ENCODE results near the gene ATP13A2.

The ATP13A2 gene

GRCh38 chr1:17011439-17012307 lies at the start of gene ATP13A2:
Gene ATP13A2 (minus strand): TSS chr1:17011928. CDS start chr1:17011738, 190 bp downstream.
- DNase-seq = peak; percentile 69

- no peak for DNase-seq
Measured at GRCh38 chr1:17061486-17061885, 49.8 kb upstream of the ATP13A2 start.

- peak; percentile 65 for DNase-seq
Measured at GRCh38 chr1:17060306-17060749, 48.6 kb upstream of the ATP13A2 start.

GRCh38 chr1:17059391-17060305 lies 47.9 kb upstream of the ATP13A2 start:
- peak; percentile 25 for DNase-seq

- no peak for DNase-seq
Measured at GRCh38 chr1:17056551-17056950, 44.8 kb upstream of the ATP13A2 start.

- DNase-seq = no peak
Measured at GRCh38 chr1:17055801-17056200, 44.1 kb upstream of the ATP13A2 start.

GRCh38 chr1:17053685-17054410 lies 42.1 kb upstream of the ATP13A2 start, which contains the start of gene SDHB:
Gene SDHB (minus strand): TSS chr1:17054032. CDS start chr1:17054019, 13 bp downstream.
- DNase-seq = peak; percentile 97

- DNase-seq = no peak
Measured at GRCh38 chr1:17053086-17053684, 41.5 kb upstream of the ATP13A2 start.

GRCh38 chr1:17052641-17053040 lies 40.9 kb upstream of the ATP13A2 start:
- no peak for DNase-seq

- DNase-seq = no peak
Measured at GRCh38 chr1:17052038-17052437, 40.3 kb upstream of the ATP13A2 start.

- DNase-seq = no peak
Measured at GRCh38 chr1:17047924-17048323, 36.2 kb upstream of the ATP13A2 start.

GRCh38 chr1:17046334-17046657 lies 34.6 kb upstream of the ATP13A2 start:
- DNase-seq = no peak

- peak; percentile 47 for DNase-seq
Measured at GRCh38 chr1:17045634-17046333, 34.1 kb upstream of the ATP13A2 start.

GRCh38 chr1:17045150-17045549 lies 33.4 kb upstream of the ATP13A2 start:
- DNase-seq = no peak

- DNase-seq = no peak
Measured at GRCh38 chr1:17043676-17044075, 31.9 kb upstream of the ATP13A2 start.

- no peak for DNase-seq
Measured at GRCh38 chr1:17040135-17040534, 28.4 kb upstream of the ATP13A2 start.

GRCh38 chr1:17039522-17039921 lies 27.8 kb upstream of the ATP13A2 start:
- no peak for DNase-seq

GRCh38 chr1:17033481-17033880 lies 21.8 kb upstream of the ATP13A2 start:
- DNase-seq = no peak

- DNase-seq = no peak
Measured at GRCh38 chr1:17032741-17033140, 21.0 kb upstream of the ATP13A2 start.

- no peak for DNase-seq
Measured at GRCh38 chr1:17031436-17031835, 19.7 kb upstream of the ATP13A2 start.

GRCh38 chr1:17030206-17030605 lies 18.5 kb upstream of the ATP13A2 start:
- no peak for DNase-seq

- DNase-seq = no peak
Measured at GRCh38 chr1:17028662-17029188, 17.0 kb upstream of the ATP13A2 start.

Data from NCI-H1048 (cell line).